ENCODE measurements around the gene INHBC.
"Not testable (repeated sequence)": the region's sequence is repeated elsewhere in the genome, so short reads cannot be mapped to it uniquely, and the experiment has no call there.

INHBC gene

DNA sequence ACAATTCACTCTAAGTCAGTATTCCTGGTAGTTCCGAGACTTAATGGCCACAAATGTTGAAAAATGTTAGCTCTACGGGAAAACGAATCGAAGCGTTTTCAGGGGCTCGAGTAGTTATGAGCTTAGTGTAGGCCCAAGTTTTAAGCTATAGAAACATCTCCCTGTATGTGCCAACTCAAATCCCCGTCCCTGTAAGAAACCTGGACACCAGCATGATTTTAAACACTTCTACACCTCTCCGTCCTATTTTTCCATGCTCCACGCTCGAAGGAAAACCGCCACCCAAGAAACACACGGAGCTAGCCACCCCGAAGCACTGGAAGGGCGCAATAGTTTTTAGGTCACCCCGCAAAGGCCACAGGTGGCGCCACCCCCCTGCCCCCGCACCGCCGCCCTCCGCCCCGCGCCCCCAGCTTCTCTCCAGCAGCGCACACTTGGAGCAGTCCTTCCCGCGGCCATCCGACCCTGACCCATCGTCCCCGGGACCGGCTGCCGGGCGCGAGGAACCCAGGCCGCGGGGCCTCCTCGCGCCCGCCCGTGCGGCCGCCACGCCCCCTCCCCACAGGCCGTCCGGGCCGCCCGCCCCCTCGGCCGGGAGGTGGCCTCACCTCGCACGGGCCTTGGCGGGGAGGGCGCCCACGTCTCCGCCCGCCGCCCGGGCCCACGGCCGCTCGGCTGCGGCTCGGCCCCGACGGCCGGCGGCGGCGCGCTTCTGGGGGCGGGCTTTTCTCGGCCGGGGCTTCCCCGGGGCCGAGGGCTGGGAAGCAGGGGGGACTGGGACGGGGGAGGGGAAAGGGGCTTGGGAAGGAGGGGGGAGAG, 4.3 kb upstream of the INHBC start:
- Histone ChIP-seq H3K4me3 (ENCODE audit: low read length) (peak overlapping the region; percentile 66), H3K27me3 (ENCODE audit: insufficient read depth, low read length) (no peaks in the 10 kb centered on the region), H3K9me3 (ENCODE audit: insufficient read depth, low read depth, low read length) (no peaks in the 10 kb centered on the region), H3K4me1 (ENCODE audit: insufficient read depth, low read length) (peaks cover 13% of the 10 kb centered on the region; the same call in 1 of the 2 replicates), H3K27ac (ENCODE audit: low read depth, low read length) (peak overlapping the region; percentile 53), H3K9ac (ENCODE audit: low read depth, low read length) (peak overlapping the region; percentile 80), H3K36me3 (ENCODE audit: insufficient read depth, low read length) (no peaks in the 10 kb centered on the region)
- 1% methylated on average over 74 of the region's 74 CpGs for WGBS

DNA sequence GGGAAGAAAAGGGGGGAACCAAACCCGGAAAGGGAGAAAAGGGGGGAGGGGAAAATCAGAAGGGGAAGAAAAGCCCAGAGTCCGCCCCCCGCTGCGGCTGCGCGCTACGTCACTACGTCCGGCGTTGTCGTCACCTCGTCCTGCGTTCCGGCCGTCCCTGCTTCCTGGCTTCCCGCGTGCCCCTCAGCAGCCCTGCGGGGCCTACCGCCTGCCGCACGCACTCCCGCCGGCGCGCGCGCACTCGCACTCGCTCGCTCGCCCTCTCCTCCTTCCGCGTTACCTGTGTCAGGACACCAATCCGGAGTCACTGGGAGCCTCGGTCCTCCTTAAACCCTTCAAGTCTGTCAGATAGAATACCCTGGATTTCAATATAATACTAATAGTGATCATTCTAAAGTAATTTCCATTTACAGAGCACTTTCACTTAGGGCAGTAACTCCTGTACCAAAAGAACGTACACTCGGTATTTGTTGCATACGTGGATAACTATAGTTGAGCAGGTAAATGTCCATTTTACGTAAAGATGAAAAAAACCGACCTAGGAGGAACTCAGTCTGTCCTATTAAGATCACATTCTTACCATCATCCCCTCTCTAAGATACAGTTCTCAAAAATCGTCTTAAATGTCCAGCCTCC, 3.5 kb upstream of the INHBC start, which contains the start of gene R3HDM2:
Gene R3HDM2, minus strand, starts transcription at position 113 of the 636 bp plus-strand sequence. CDS start 120,615 bp downstream, outside the sequence.
- H3K9ac ChIP-seq (ENCODE audit: low read depth, low read length) = peak within 1 kb of the TSS; percentile 80
- H3K9me3 ChIP-seq (ENCODE audit: insufficient read depth, low read depth, low read length) = no peaks in the 10 kb centered on the region
- WGBS = 10% methylated on average over 41 of the region's 41 CpGs
- H3K4me1 ChIP-seq (ENCODE audit: insufficient read depth, low read length) = peaks cover 13% of the 10 kb centered on the region; the same call in 1 of the 2 replicates
- H3K27ac ChIP-seq (ENCODE audit: low read depth, low read length) = peak within 1 kb of the TSS; percentile 59
- no peaks in the 10 kb centered on the region for H3K36me3 ChIP-seq (ENCODE audit: insufficient read depth, low read length)
- H3K27me3 ChIP-seq (ENCODE audit: insufficient read depth, low read length) = no peaks in the 10 kb centered on the region
- H3K4me3 ChIP-seq (ENCODE audit: low read length) = peak within 1 kb of the TSS; percentile 66

DNA sequence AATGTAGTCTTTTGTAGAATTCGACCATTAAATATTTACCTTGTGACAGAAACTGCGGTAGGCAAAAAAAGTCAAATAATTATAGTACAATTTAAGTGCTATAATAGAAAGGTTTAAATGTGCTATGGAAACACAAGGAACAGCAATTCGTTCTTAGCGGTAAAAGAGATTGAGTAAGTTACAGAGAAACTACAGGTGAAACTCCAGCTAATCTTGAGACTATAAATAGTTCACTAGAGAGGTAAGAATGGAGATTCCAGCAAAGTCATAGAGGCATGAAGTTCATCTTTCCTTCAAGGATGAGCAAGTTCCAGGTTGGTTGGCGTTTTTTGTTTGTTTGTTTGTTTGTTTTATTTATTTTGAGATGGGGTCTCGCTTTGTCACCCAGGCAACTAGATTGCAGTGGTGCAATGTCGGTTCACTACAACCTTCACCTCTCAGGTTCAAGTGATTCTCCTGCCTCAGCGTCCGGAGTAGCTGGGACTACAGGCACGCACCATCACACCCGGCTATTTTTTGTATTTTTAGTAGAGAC, 2.9 kb upstream of the INHBC start:
- H3K4me1 ChIP-seq (ENCODE audit: insufficient read depth, low read length) = peaks cover 13% of the 10 kb centered on the region; the same call in 1 of the 2 replicates
- no peaks in the 10 kb centered on the region for H3K36me3 ChIP-seq (ENCODE audit: insufficient read depth, low read length)
- H3K4me3 ChIP-seq (ENCODE audit: low read length) = peak overlapping the region; percentile 66
- H3K27ac ChIP-seq (ENCODE audit: low read depth, low read length) = no peak overlapping the region; the same call in 1 of the 2 replicates
- no peaks in the 10 kb centered on the region for H3K27me3 ChIP-seq (ENCODE audit: insufficient read depth, low read length)
- H3K9me3 ChIP-seq (ENCODE audit: insufficient read depth, low read depth, low read length) = no peaks in the 10 kb centered on the region
- 92% methylated on average over 10 of the region's 11 CpGs for WGBS
- H3K9ac ChIP-seq (ENCODE audit: low read depth, low read length) = peak overlapping the region; percentile 80; the same call in 1 of the 2 replicates

DNA sequence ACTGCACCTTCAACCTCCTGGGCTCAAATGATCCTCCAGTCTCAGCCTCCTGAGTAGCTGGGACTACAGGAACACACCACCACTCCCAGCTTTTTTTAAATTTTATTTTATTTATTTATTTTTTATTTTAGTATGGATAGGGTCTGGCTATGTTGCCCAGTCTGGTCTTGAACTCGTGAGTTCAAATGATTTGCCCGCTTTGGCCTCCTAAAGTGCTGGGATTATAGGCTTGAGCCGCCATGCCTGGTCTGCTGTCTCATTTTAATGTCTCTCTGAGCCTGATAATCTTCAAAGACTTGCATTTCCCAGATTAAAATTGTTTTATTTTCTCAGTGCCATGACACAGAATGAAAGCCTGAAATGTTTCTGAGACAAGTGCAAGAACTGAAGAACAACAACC, 1.2 kb upstream of the INHBC start:
- 92% methylated on average over 3 of the region's 3 CpGs for WGBS
- H3K9me3 ChIP-seq (ENCODE audit: insufficient read depth, low read depth, low read length) = no peaks in the 10 kb centered on the region

DNA sequence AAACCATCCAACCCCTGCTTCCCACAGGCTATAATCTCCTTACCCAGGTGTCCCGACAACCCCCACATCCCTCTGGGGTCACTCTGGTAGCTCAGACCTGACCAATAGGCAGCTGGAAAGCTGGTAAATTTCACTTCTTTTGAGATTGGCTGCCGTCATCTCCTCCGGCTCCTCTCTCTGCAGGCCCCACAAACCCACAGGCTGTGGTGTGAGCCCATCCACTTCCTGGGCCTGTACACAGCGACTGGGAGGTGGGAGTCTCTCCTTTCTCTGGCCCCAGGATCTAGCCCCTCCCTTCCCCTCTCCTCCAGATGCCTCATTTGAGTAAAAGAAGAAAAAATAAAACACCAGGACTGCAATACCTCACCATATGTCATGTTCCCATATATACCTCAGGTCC, 709 bp downstream of the INHBC start:
- WGBS = 71% methylated on average over 4 of the region's 4 CpGs
- Histone ChIP-seq H3K27me3 (ENCODE audit: insufficient read depth, low read length) (no peaks in the 10 kb centered on the region), H3K9me3 (ENCODE audit: insufficient read depth, low read depth, low read length) (no peaks in the 10 kb centered on the region), H3K4me1 (ENCODE audit: insufficient read depth, low read length) (peaks cover 5% of the 10 kb centered on the region; the same call in 1 of the 2 replicates), H3K4me3 (ENCODE audit: low read length) (no peak overlapping the region), H3K9ac (ENCODE audit: low read depth, low read length) (no peak overlapping the region), H3K27ac (ENCODE audit: low read depth, low read length) (no peak overlapping the region), H3K36me3 (ENCODE audit: insufficient read depth, low read length) (no peaks in the 10 kb centered on the region)

More for the DNA sequence above, 1.2 kb upstream of the INHBC start:
- no peak overlapping the region for H3K27ac ChIP-seq (ENCODE audit: low read depth, low read length)
- no peak overlapping the region for H3K4me3 ChIP-seq (ENCODE audit: low read length)
- H3K9ac ChIP-seq (ENCODE audit: low read depth, low read length) = no peak overlapping the region
- peaks cover 13% of the 10 kb centered on the region; the same call in 1 of the 2 replicates for H3K4me1 ChIP-seq (ENCODE audit: insufficient read depth, low read length)
- no peaks in the 10 kb centered on the region for H3K36me3 ChIP-seq (ENCODE audit: insufficient read depth, low read length)
- H3K27me3 ChIP-seq (ENCODE audit: insufficient read depth, low read length) = no peaks in the 10 kb centered on the region

DNA sequence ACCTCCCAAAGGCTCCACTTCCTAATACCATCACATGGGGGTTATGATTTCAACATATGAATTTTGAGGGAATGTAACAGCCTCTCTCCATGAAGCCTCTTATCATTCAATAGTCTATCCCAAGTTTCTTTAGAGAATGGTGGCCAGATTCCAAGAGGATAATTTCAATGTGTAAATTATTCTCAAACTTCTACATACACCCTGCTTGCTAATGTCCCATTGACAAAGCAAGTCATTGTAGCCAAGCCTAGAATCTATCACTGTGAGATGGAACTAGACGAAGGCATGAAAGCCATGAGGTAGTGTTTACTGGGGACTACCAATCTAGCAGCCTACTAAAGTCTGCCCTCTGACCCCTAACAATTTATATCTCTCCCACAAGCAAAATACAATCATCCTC, 3.8 kb downstream of the INHBC start:
- H3K27ac ChIP-seq (ENCODE audit: low read depth, low read length) = no peak overlapping the region
- H3K27me3 ChIP-seq (ENCODE audit: insufficient read depth, low read length) = no peaks in the 10 kb centered on the region
- H3K9ac ChIP-seq (ENCODE audit: low read depth, low read length) = no peak overlapping the region
- 93% methylated on average over 1 of the region's 1 CpG for WGBS
- no peaks in the 10 kb centered on the region for H3K36me3 ChIP-seq (ENCODE audit: insufficient read depth, low read length)
- H3K4me3 ChIP-seq (ENCODE audit: low read length) = no peak overlapping the region
- H3K9me3 ChIP-seq (ENCODE audit: insufficient read depth, low read depth, low read length) = no peaks in the 10 kb centered on the region
- H3K4me1 ChIP-seq (ENCODE audit: insufficient read depth, low read length) = no peaks in the 10 kb centered on the region

DNA sequence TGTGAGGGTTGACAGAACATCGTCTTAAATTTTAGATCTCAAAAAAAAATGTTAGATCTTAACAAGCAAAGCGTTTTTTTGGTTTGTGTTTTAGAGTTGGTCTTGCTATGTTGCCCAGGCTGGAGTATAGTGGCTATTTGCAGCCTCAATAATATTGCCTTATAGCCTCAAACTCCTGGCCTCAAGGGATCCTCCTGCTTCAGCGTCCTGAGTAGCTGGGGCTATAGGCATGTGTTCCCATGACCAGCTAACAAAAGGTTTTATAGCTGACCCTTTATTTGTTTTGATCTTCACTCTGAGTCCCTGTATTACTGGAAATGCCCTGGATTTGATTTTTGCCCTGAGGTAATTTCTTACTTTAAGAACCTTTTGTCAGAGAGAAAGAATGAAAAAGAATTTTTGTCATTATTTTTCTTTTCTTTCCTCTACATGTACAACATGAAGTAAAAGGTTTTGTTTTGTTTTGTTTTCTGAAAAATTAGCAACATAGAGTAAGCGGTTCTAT, 5.2 kb downstream of the INHBC start:
- H3K27ac ChIP-seq (ENCODE audit: low read depth, low read length) = no peak overlapping the region
- no peaks in the 10 kb centered on the region for H3K4me1 ChIP-seq (ENCODE audit: insufficient read depth, low read length)
- H3K36me3 ChIP-seq (ENCODE audit: insufficient read depth, low read length) = no peaks in the 10 kb centered on the region
- H3K9me3 ChIP-seq (ENCODE audit: insufficient read depth, low read depth, low read length) = no peaks in the 10 kb centered on the region
- 88% methylated on average over 3 of the region's 4 CpGs for WGBS
- no peak overlapping the region for H3K4me3 ChIP-seq (ENCODE audit: low read length)
- H3K27me3 ChIP-seq (ENCODE audit: insufficient read depth, low read length) = no peaks in the 10 kb centered on the region
- H3K9ac ChIP-seq (ENCODE audit: low read depth, low read length) = no peak overlapping the region

DNA sequence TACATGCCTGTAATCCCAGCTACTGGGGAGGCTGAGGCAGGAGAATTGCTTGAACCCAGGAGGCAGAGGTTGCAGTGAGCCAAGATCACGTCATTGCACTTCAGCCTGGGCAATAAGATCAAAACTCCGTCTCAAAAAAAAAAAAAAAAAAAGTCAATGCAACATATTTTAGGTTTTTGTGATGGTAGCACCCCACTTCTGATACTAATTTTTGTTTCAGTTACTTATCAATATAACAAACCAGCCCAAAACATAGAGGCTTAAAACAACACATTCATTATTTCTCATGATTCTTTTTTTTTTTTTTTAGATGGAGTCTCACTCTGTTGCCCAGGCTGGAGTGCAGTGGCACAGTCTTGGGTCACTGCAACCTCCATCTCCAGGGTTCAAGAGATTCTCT, 6.8 kb downstream of the INHBC start:
- not testable (repeated sequence) for H3K4me1 ChIP-seq (ENCODE audit: insufficient read depth, low read length); H3K9me3 ChIP-seq (ENCODE audit: insufficient read depth, low read depth, low read length); H3K27ac ChIP-seq (ENCODE audit: low read depth, low read length); H3K36me3 ChIP-seq (ENCODE audit: insufficient read depth, low read length); H3K9ac ChIP-seq (ENCODE audit: low read depth, low read length); H3K27me3 ChIP-seq (ENCODE audit: insufficient read depth, low read length); H3K4me3 ChIP-seq (ENCODE audit: low read length)
- whole genome bisulfite sequencing = 79% methylated on average over 2 of the region's 2 CpGs

DNA sequence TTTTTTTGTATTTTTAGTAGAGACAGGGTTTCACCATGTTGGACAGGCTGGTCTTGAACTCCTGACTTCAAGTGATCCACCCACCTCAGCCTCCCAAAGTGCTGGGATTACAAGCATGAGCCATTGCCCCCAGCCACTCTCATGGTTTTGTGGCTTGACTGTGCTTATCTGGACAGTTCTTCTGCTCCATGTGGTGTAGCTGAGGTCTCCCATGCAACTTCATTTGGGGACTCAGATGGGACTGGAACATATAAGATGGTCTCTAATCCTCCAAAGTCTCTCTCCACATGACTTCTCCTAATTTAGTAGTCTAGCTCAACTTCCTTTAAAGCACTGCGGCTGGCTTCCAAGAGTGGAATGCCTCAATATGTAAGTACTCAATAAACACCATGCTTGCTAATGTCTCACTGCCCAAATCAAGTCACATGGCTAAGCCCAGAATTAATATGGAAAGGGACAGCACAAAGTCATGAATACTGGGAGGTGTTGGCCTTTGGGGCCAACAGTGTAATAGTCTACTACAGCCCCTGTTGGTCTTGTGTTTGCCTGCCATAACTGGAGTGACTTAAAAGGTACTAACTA, 7.4 kb downstream of the INHBC start:
- 36% methylated on average over 1 of the region's 1 CpG for WGBS

DNA sequence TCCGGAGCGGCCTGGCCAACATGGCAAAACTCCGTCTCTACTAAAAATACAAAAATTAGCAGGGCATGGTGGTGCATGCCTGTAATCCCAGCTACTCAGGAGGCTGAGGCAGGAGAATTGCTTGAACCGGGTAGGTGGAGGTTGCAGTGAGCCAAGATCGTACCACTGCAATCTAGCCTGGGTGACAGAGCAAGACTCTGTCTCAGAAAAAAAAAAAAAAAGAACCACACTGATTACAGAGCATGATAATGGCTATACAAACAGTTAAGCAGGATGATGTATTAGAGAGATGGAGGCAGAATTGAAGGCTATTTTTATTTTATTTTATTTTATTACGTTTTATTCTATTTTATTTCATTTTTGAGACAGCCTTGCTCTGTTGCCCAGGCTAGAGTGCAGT, 9.8 kb downstream of the INHBC start:
- WGBS = 92% methylated on average over 6 of the region's 6 CpGs
- not testable (repeated sequence) for H3K27ac ChIP-seq (ENCODE audit: low read depth, low read length); H3K4me3 ChIP-seq (ENCODE audit: low read length); H3K9me3 ChIP-seq (ENCODE audit: insufficient read depth, low read depth, low read length); H3K27me3 ChIP-seq (ENCODE audit: insufficient read depth, low read length); H3K9ac ChIP-seq (ENCODE audit: low read depth, low read length); H3K4me1 ChIP-seq (ENCODE audit: insufficient read depth, low read length); H3K36me3 ChIP-seq (ENCODE audit: insufficient read depth, low read length)

More for the DNA sequence above, 7.4 kb downstream of the INHBC start:
- H3K27me3 ChIP-seq (ENCODE audit: insufficient read depth, low read length) = no peaks in the 10 kb centered on the region
- no peak overlapping the region for H3K4me3 ChIP-seq (ENCODE audit: low read length)
- H3K4me1 ChIP-seq (ENCODE audit: insufficient read depth, low read length) = no peaks in the 10 kb centered on the region
- H3K27ac ChIP-seq (ENCODE audit: low read depth, low read length) = no peak overlapping the region
- H3K9me3 ChIP-seq (ENCODE audit: insufficient read depth, low read depth, low read length) = no peaks in the 10 kb centered on the region
- no peak overlapping the region for H3K9ac ChIP-seq (ENCODE audit: low read depth, low read length)
- H3K36me3 ChIP-seq (ENCODE audit: insufficient read depth, low read length) = no peaks in the 10 kb centered on the region

DNA sequence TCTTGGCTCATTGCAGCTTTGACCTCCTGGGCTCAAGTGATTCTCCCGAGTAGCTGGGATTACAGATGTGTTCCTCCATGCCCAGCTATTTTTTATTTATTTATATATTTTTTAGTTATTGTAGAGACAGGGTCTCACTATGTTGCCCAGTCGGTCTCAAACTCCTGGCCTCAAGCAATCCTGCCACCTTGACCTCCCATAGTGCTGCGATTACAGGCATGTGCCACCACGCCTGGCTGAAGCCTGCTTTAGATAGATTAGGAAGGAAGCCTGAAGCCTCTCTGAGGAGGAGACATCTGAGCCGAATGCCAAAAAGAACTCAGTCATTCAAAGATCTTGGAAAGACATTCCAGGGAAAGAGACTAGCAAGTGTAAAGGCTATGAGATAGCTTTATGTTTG, 10.2 kb downstream of the INHBC start:
- Histone ChIP-seq H3K27ac (ENCODE audit: low read depth, low read length) (no peak overlapping the region), H3K9ac (ENCODE audit: low read depth, low read length) (no peak overlapping the region), H3K36me3 (ENCODE audit: insufficient read depth, low read length) (no peaks in the 10 kb centered on the region), H3K4me3 (ENCODE audit: low read length) (no peak overlapping the region), H3K27me3 (ENCODE audit: insufficient read depth, low read length) (no peaks in the 10 kb centered on the region), H3K4me1 (ENCODE audit: insufficient read depth, low read length) (no peaks in the 10 kb centered on the region), H3K9me3 (ENCODE audit: insufficient read depth, low read depth, low read length) (no peaks in the 10 kb centered on the region)
- 85% methylated on average over 5 of the region's 5 CpGs for WGBS

Measured in HUES64 (cell line).